Endodermal cell (in vitro differentiated cells): ENCODE data around the gene XNDC1N. TPM values are rescaled to one million over a fixed set of nuclear protein-coding genes. Genes with fewer than 3 reads are reported as not detected.

Experiments
- DNase-seq: peaks from one replicate; pipeline ENCODE4 v3.0.0-alpha.2; 2017
- H3K27ac ChIP-seq: 2 replicates; pipeline ENCODE4 v1.5.1; 2013; ENCODE audit warnings: mild to moderate bottlenecking, low read depth, low read length, moderate library complexity
- H3K27me3 ChIP-seq: 2 replicates; pipeline ENCODE4 v1.6.1; 2013; ENCODE audit warnings: mild to moderate bottlenecking, low read length, moderate library complexity; ENCODE audit not compliant: insufficient read depth, control insufficient read depth, poor library complexity, severe bottlenecking
- H3K36me3 ChIP-seq: 2 replicates; pipeline ENCODE4 v1.7.0; 2013; ENCODE audit warnings: mild to moderate bottlenecking, low read length, moderate library complexity; ENCODE audit not compliant: control insufficient read depth, insufficient read depth
- H3K4me1 ChIP-seq: one replicate; pipeline ENCODE4 v1.7.0; 2013; ENCODE audit warnings: low read length; ENCODE audit not compliant: control insufficient read depth, insufficient read depth
- H3K4me3 ChIP-seq: 2 replicates; pipeline ENCODE4 v1.5.1; 2013; ENCODE audit warnings: mild to moderate bottlenecking, low read length, moderate library complexity
- H3K9ac ChIP-seq: 2 replicates; pipeline ENCODE4 v1.6.1; 2013; ENCODE audit warnings: mild to moderate bottlenecking, low read length, moderate library complexity; ENCODE audit not compliant: poor library complexity, severe bottlenecking; ENCODE audit errors: extremely low read depth
- H3K9me3 ChIP-seq: 2 replicates; pipeline ENCODE4 v1.6.1; 2013; ENCODE audit warnings: mild to moderate bottlenecking, low read length, moderate library complexity; ENCODE audit not compliant: control insufficient read depth
- H3K27ac Mint-ChIP-seq: 2 replicates; pipeline ENCODE4 v1.8.0; 2020; ENCODE audit warnings: mixed read lengths
- H3K27me3 Mint-ChIP-seq: 2 replicates; pipeline ENCODE4 v1.8.0; 2021; ENCODE audit warnings: mild to moderate bottlenecking, mixed read lengths; ENCODE audit not compliant: insufficient read depth
- H3K36me3 Mint-ChIP-seq: 2 replicates; pipeline ENCODE4 v1.8.0; 2020; ENCODE audit warnings: low read depth, mixed read lengths
- H3K4me1 Mint-ChIP-seq: 2 replicates; pipeline ENCODE4 v1.8.0; 2020; ENCODE audit warnings: mixed read lengths
- H3K4me3 Mint-ChIP-seq: 2 replicates; pipeline ENCODE4 v1.8.0; 2020; ENCODE audit warnings: mild to moderate bottlenecking, moderate library complexity, mixed read lengths
- H3K9me3 Mint-ChIP-seq: 2 replicates; pipeline ENCODE4 v1.8.0; 2020; ENCODE audit warnings: mild to moderate bottlenecking, mixed read lengths
- CTCF ChIP-seq: fragments of 200-600 bp; sonication (generic); conservative IDR thresholded peaks from 2 replicates; pipeline ENCODE4 v1.5.0; 2021; ENCODE audit warnings: antibody characterized with exemption, mild to moderate bottlenecking
- WGBS, 2 experiments: methylation state at CpG; one replicate each; pipeline versions ENCODE4 v1.1.5 to v1.1.7; 2013; ENCODE audit warnings: missing lambda C conversion rate in 2 of 2, mixed read lengths in 1 of 2; ENCODE audit not compliant: insufficient coverage in 1 of 2, insufficient read length in 1 of 2; 5-methylcytosine and 5-hydroxymethylcytosine counted together
- long read RNA-seq, 4 experiments: library from polyadenylated mRNA in 2 of 4; library from RNA in 1 of 4; library from capped mRNA in 1 of 4; stranded (forward) in 3 of 4; unstranded in 1 of 4; transcript quantifications; one replicate each; pipeline ENCODE4 v2.0.0, GENCODE V29; 2020 to 2021; ENCODE audit warnings: inconsistent platforms in 1 of 4
- polyA plus RNA-seq, 2 experiments: library from polyadenylated mRNA; stranded (reverse); fragments of 50-300 nt; gene quantifications; one replicate each; pipeline ENCODE4 v1.2.3, GENCODE V29; 2013
- total RNA-seq, 2 donors: library from RNA; stranded (reverse); fragmentation: NEBNext Ultra II Directional in 1 of 2; extraction: Animal tissue kit (Norgen Biotek cat#: 25700) in 1 of 2; gene quantifications; 2 replicates in 1 of 2; 3 replicates in 1 of 2; pipeline ENCODE4 v1.2.1, GENCODE V29; 2021

Gene XNDC1N
- total RNA-seq: 10 to 100 TPM; 11.4 to 15.2 TPM
- 7.3 TPM for polyA plus RNA-seq (2013, experiment 1 of 2)
- 7.4 TPM for polyA plus RNA-seq (2013, experiment 2 of 2)
- long read RNA-seq, experiment 1, partial matches to known transcripts: 0 of 3 reads
- long read RNA-seq, experiment 1, other reads (novel, unspliced or antisense): 3 of 3 reads
- long read RNA-seq, experiment 2, partial matches to known transcripts: 0 of 4 reads
- long read RNA-seq, experiment 2, other reads (novel, unspliced or antisense): 4 of 4 reads
- long read RNA-seq, experiment 3, partial matches to known transcripts: 1 of 7 reads
- long read RNA-seq, experiment 3, other reads (novel, unspliced or antisense): 6 of 7 reads
- long read RNA-seq, experiment 4, partial matches to known transcripts: 0 of 8 reads
- long read RNA-seq, experiment 4, other reads (novel, unspliced or antisense): 8 of 8 reads

GRCh38 chr11:71927820-71928736 is at the start of gene XNDC1N:
Gene XNDC1N (minus strand): TSS chr11:71928594. CDS start chr11:71923353, 5,241 bp downstream.
- no peaks in the 10 kb centered on the region for H3K9me3 ChIP-seq
- Mint-ChIP-seq H3K36me3 (peaks cover 15% of the 10 kb centered on the region), H3K4me3 (peak within 1 kb of the TSS; percentile 99), H3K27me3 (no peaks in the 10 kb centered on the region), H3K27ac (peak within 1 kb of the TSS; percentile 100), H3K4me1 (peaks cover 15% of the 10 kb centered on the region), H3K9me3 (no peaks in the 10 kb centered on the region)
- peak within 1 kb of the TSS; percentile 100 for H3K4me3 ChIP-seq
- peaks cover 6% of the 10 kb centered on the region for H3K36me3 ChIP-seq
- H3K27ac ChIP-seq: peak within 1 kb of the TSS; percentile 90
- no peaks in the 10 kb centered on the region for H3K27me3 ChIP-seq
- 1% methylated on average over 21 to 40 of the region's 40 CpGs for WGBS, 2 experiments
- H3K4me1 ChIP-seq: no peaks in the 10 kb centered on the region
- no peak for TF ChIP-seq CTCF
- peak; percentile 89 for DNase-seq
- H3K9ac ChIP-seq: peak within 1 kb of the TSS; percentile 93

GRCh38 chr11:71977743-71978418 is 49.5 kb upstream of the XNDC1N start:
- Histone ChIP-seq H3K4me1 (no peaks in the 10 kb centered on the region), H3K27ac (no peak overlapping the region), H3K4me3 (no peak overlapping the region), H3K27me3 (no peaks in the 10 kb centered on the region), H3K36me3 (peaks cover 48% of the 10 kb centered on the region), H3K9me3 (no peaks in the 10 kb centered on the region), H3K9ac (no peak overlapping the region)
- H3K36me3 Mint-ChIP-seq: peaks cover 50% of the 10 kb centered on the region
- no peaks in the 10 kb centered on the region for H3K27me3 Mint-ChIP-seq
- DNase-seq: peak; percentile 69
- H3K4me1 Mint-ChIP-seq: no peaks in the 10 kb centered on the region
- peak; percentile 78 for TF ChIP-seq CTCF
- no peaks in the 10 kb centered on the region for H3K9me3 Mint-ChIP-seq
- WGBS, 2 experiments: 76 to 80% methylated on average over 5 to 7 of the region's 7 CpGs
- no peak overlapping the region for H3K27ac Mint-ChIP-seq
- no peak overlapping the region for H3K4me3 Mint-ChIP-seq

- no peaks in the 10 kb centered on the region for H3K9me3 ChIP-seq
- WGBS, 2 experiments: 88% methylated on average over 1 of the region's 1 CpG; no CpG with 5 or more reads in 1 of the 2 experiments
- TF ChIP-seq CTCF: no peak
- H3K36me3 ChIP-seq: peaks cover 40% of the 10 kb centered on the region
- no peaks in the 10 kb centered on the region for H3K9me3 Mint-ChIP-seq
- no peak overlapping the region for H3K4me3 Mint-ChIP-seq
- DNase-seq: no peak
- H3K9ac ChIP-seq: no peak overlapping the region
- peaks cover 51% of the 10 kb centered on the region for H3K36me3 Mint-ChIP-seq
- H3K27ac ChIP-seq: no peak overlapping the region
- no peaks in the 10 kb centered on the region for H3K27me3 ChIP-seq
- no peak overlapping the region for H3K4me3 ChIP-seq
- H3K4me1 Mint-ChIP-seq: no peaks in the 10 kb centered on the region
- no peaks in the 10 kb centered on the region for H3K27me3 Mint-ChIP-seq
- no peak overlapping the region for H3K27ac Mint-ChIP-seq
- H3K4me1 ChIP-seq: no peaks in the 10 kb centered on the region
These were observed 48.7 kb upstream of the XNDC1N start for GRCh38 chr11:71977090-71977489.
